CD4-positive, alpha-beta memory T cell (primary cell): ENCODE measurements around the gene ELK1. TPM values are rescaled to one million over a fixed set of nuclear protein-coding genes. Genes with fewer than 3 reads are reported as not detected.

Source experiments
- CTCF ChIA-PET: fragments of 350-600 bp; sonication (Branson Sonifier 250); formaldehyde crosslinking; loops from one replicate; lab custom pipeline; 2021; ENCODE audit warnings: inconsistent platforms; ENCODE audit not compliant: partially characterized antibody; lab: Charles Lee
- POLR2A ChIA-PET: fragments of 350-600 bp; sonication (Branson Sonifier 250); formaldehyde crosslinking; loops from one replicate; lab custom pipeline; 2021; ENCODE audit not compliant: partially characterized antibody; lab: Charles Lee
- DNase-seq, 5 donors: peaks; one replicate each; pipeline versions ENCODE4 v3.0.0 to v3.0.0-alpha.2; 2020 to 2022; ENCODE audit warnings: mixed read lengths in 1 of 5
- H3K27ac ChIP-seq: one replicate; pipeline ENCODE4 v1.7.0; 2013; ENCODE audit warnings: low read depth, low read length
- H3K27me3 ChIP-seq: 2 replicates; pipeline ENCODE4 v1.7.0; 2013; ENCODE audit warnings: mild to moderate bottlenecking, low read length, moderate library complexity; ENCODE audit not compliant: insufficient read depth
- H3K36me3 ChIP-seq: 2 replicates; pipeline ENCODE4 v1.7.0; 2013; ENCODE audit warnings: mild to moderate bottlenecking, low read length, moderate library complexity; ENCODE audit not compliant: insufficient read depth
- H3K4me1 ChIP-seq: 2 replicates; pipeline ENCODE4 v1.7.0; 2013; ENCODE audit warnings: mild to moderate bottlenecking, low read length, moderate library complexity; ENCODE audit not compliant: insufficient read depth
- H3K4me3 ChIP-seq, 2 donors: one replicate each; pipeline ENCODE4 v1.7.0; 2013; ENCODE audit warnings: low read length in 2 of 2, mild to moderate bottlenecking in 1 of 2
- H3K9me3 ChIP-seq, 2 donors: one replicate each; pipeline ENCODE4 v1.7.0; 2013; ENCODE audit warnings: low read length in 2 of 2, control low read depth in 1 of 2; ENCODE audit not compliant: control insufficient read depth in 1 of 2
- H3K27ac Mint-ChIP-seq, 7 donors: one replicate each; pipeline ENCODE4 v1.8.0; 2020 to 2021; ENCODE audit warnings: mixed read lengths in 7 of 7, mild to moderate bottlenecking in 6 of 7, inconsistent platforms in 3 of 7, moderate library complexity in 3 of 7
- H3K27me3 Mint-ChIP-seq, 2 donors: one replicate each; pipeline ENCODE4 v1.8.0; 2020 to 2021; ENCODE audit warnings: mixed read lengths in 2 of 2
- H3K36me3 Mint-ChIP-seq, 2 donors: one replicate each; pipeline ENCODE4 v1.8.0; 2020 to 2021; ENCODE audit warnings: mixed read lengths in 2 of 2, inconsistent platforms in 1 of 2, mild to moderate bottlenecking in 1 of 2
- H3K4me1 Mint-ChIP-seq, 4 donors: one replicate each; pipeline ENCODE4 v1.8.0; 2020 to 2021; ENCODE audit warnings: mixed read lengths in 4 of 4, mild to moderate bottlenecking in 1 of 4
- H3K4me3 Mint-ChIP-seq, 8 donors: one replicate each; pipeline ENCODE4 v1.8.0; 2020 to 2021; ENCODE audit warnings: mixed read lengths in 8 of 8, mild to moderate bottlenecking in 7 of 8, moderate library complexity in 6 of 8, inconsistent platforms in 3 of 8
- H3K9me3 Mint-ChIP-seq, 8 donors: one replicate each; pipeline ENCODE4 v1.8.0; 2020 to 2021; ENCODE audit warnings: mixed read lengths in 8 of 8, mild to moderate bottlenecking in 5 of 8, inconsistent platforms in 3 of 8, moderate library complexity in 1 of 8
- intact Hi-C: fragments of 100-400 bp; cut with micrococcal nuclease; formaldehyde crosslinking; loops from one replicate; pipeline ENCODE4 v1.15.1; 2023
- polyA plus RNA-seq, 2 donors: library from polyadenylated mRNA; unstranded; fragments of 300-500 nt; fragmentation: Illumina TruSeq; gene quantifications; one replicate each; pipeline ENCODE4 v1.2.3, GENCODE V29; 2021
- total RNA-seq, 2 experiments: library from RNA; stranded (reverse); gene quantifications; one replicate each; pipeline ENCODE4 v1.2.3, GENCODE V29; 2021

Gene ELK1
- total and polyA plus RNA-seq, 4 experiments from 2014 or later = 21.9 to 38.3 (median 29.5) TPM

GRCh38 chrX:47614618-47615017 lies 35.7 kb downstream of the ELK1 start:
- H3K27ac Mint-ChIP-seq = no peak overlapping the region
- POLR2A ChIA-PET = no interaction called here

DNA sequence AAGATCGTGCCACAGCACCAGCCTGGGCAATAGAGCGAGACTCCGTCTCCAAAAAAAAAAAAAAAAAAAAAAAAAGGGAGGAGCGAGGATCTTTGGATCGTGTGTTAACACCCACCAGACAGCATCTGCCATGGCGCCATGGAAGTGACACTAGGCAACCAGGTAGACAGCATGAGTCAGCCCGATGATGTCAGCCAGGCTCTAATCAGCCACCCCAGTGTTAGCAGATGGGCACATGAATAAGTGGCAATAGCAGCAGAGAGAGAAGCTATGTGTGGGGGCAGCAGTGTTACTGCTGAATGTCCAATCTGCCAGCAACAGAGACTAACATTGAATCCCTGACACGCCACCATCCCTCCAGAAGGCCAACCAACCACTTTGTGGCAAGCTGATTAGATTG lies 37.3 kb downstream of the ELK1 start:
- no peaks in the 10 kb centered on the region for H3K36me3 Mint-ChIP-seq
- peaks cover 0 to 2% (median 0%) of the 10 kb centered on the region in 8 donors for H3K9me3 Mint-ChIP-seq
- Histone ChIP-seq H3K27me3 (no peaks in the 10 kb centered on the region), H3K27ac (no peak overlapping the region), H3K36me3 (no peaks in the 10 kb centered on the region), H3K4me1 (no peaks in the 10 kb centered on the region), H3K4me3 (no peak overlapping the region), H3K9me3 (no peaks in the 10 kb centered on the region)
- ChIA-PET CTCF (no interaction called here), POLR2A (no interaction called here)
- H3K27me3 Mint-ChIP-seq = peaks cover 0 to 3% of the 10 kb centered on the region in 2 donors
- intact Hi-C loops = no loop called here
- no peak for DNase-seq
- H3K27ac Mint-ChIP-seq = no peak overlapping the region
- no peak overlapping the region for H3K4me3 Mint-ChIP-seq
- H3K4me1 Mint-ChIP-seq = peaks cover 0 to 5% (median 2%) of the 10 kb centered on the region in 4 donors

More at GRCh38 chrX:47614618-47615017, 35.7 kb downstream of the ELK1 start:
- Histone ChIP-seq H3K36me3 (no peaks in the 10 kb centered on the region), H3K4me3 (no peak overlapping the region), H3K4me1 (no peaks in the 10 kb centered on the region), H3K27ac (no peak overlapping the region), H3K9me3 (no peaks in the 10 kb centered on the region), H3K27me3 (no peaks in the 10 kb centered on the region)
- CTCF ChIA-PET = no interaction called here
- no peak overlapping the region for H3K4me3 Mint-ChIP-seq
- no peak for DNase-seq
- no peaks in the 10 kb centered on the region for H3K36me3 Mint-ChIP-seq
- peaks cover 0 to 7% of the 10 kb centered on the region in 2 donors for H3K27me3 Mint-ChIP-seq
- H3K4me1 Mint-ChIP-seq = peaks cover 0 to 11% (median 5%) of the 10 kb centered on the region in 4 donors
- intact Hi-C loops = no loop called here
- peaks cover 0 to 2% (median 0%) of the 10 kb centered on the region in 8 donors for H3K9me3 Mint-ChIP-seq

GRCh38 chrX:47612418-47612817 lies 37.9 kb downstream of the ELK1 start:
- Mint-ChIP-seq H3K27ac (peak overlapping the region in 1 of 7 donors; percentile 70), H3K27me3 (no peaks in the 10 kb centered on the region), H3K36me3 (no peaks in the 10 kb centered on the region), H3K9me3 (peaks cover 0 to 2% (median 0%) of the 10 kb centered on the region in 8 donors), H3K4me3 (no peak overlapping the region), H3K4me1 (peaks cover 0 to 4% (median under 1%) of the 10 kb centered on the region in 4 donors)
- Histone ChIP-seq H3K4me1 (no peaks in the 10 kb centered on the region), H3K4me3 (no peak overlapping the region), H3K27ac (no peak overlapping the region), H3K36me3 (no peaks in the 10 kb centered on the region), H3K27me3 (no peaks in the 10 kb centered on the region), H3K9me3 (no peaks in the 10 kb centered on the region)
- no peak for DNase-seq
- intact Hi-C loops = no loop called here
- ChIA-PET CTCF (no interaction called here), POLR2A (no interaction called here)

DNA sequence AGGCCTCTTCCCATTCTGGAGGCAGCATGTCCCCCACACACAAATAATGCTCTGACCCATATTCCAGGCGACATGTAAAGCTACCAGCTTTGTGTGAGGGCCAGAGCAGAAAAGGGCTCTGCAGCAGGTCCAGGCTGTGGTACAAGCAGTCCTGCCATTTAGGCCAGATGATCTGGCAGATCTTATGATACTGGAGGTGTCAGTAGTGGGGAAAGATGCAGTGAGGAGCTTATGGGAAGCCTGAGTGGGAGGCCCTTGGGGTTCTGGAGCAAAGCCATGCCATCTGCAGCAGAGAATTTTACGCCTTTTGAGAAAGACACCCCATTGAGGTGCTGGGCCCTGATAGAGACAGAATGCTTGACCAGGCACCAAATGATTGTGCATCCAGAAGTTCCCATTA lies 38.4 kb downstream of the ELK1 start:
- no peaks in the 10 kb centered on the region for H3K4me1 ChIP-seq
- Mint-ChIP-seq H3K27me3 (no peaks in the 10 kb centered on the region), H3K27ac (no peak overlapping the region), H3K36me3 (no peaks in the 10 kb centered on the region), H3K9me3 (peaks cover 0 to 2% (median 0%) of the 10 kb centered on the region in 8 donors), H3K4me1 (peaks cover 0 to 4% (median under 1%) of the 10 kb centered on the region in 4 donors), H3K4me3 (no peak overlapping the region)
- H3K4me3 ChIP-seq = no peak overlapping the region
- POLR2A ChIA-PET = no interaction called here
- intact Hi-C loops = no loop called here
- CTCF ChIA-PET = no interaction called here
- DNase-seq = no peak
- H3K36me3 ChIP-seq = no peaks in the 10 kb centered on the region
- no peaks in the 10 kb centered on the region for H3K27me3 ChIP-seq
- H3K9me3 ChIP-seq = no peaks in the 10 kb centered on the region
- no peak overlapping the region for H3K27ac ChIP-seq

GRCh38 chrX:47611489-47611888 lies 38.9 kb downstream of the ELK1 start:
- no peaks in the 10 kb centered on the region for H3K27me3 ChIP-seq
- no peaks in the 10 kb centered on the region for H3K36me3 Mint-ChIP-seq
- no peaks in the 10 kb centered on the region for H3K27me3 Mint-ChIP-seq
- DNase-seq = no peak
- CTCF ChIA-PET = no interaction called here
- intact Hi-C loops = no loop called here
- H3K9me3 ChIP-seq = no peaks in the 10 kb centered on the region
- POLR2A ChIA-PET = no interaction called here
- H3K36me3 ChIP-seq = no peaks in the 10 kb centered on the region
- no peak overlapping the region for H3K4me3 Mint-ChIP-seq
- no peaks in the 10 kb centered on the region for H3K4me1 ChIP-seq
- H3K27ac Mint-ChIP-seq = no peak overlapping the region
- no peak overlapping the region for H3K4me3 ChIP-seq
- peaks cover 0 to 2% (median 0%) of the 10 kb centered on the region in 8 donors for H3K9me3 Mint-ChIP-seq
- H3K4me1 Mint-ChIP-seq = peaks cover 0 to 4% (median under 1%) of the 10 kb centered on the region in 4 donors
- no peak overlapping the region for H3K27ac ChIP-seq

DNA sequence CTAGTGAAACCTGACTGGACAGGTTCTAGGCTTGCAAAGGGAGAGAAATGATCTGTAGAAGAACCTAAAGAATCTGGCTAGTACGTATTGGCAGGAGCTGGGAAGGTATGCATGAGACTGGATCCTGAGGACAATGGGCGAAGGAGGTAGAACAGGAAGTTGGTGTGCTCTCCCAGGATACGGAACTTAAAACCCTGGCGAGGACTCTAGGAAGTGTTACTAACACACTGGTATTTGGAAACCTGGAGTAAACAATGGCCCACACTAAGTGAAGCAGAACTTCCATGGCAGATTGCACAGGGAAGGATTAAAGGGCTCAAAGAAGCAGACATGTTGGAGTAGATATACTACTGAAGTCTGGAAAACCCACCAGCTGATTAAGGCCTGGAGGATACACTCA lies 39.9 kb downstream of the ELK1 start:
- no peak for DNase-seq
- no peaks in the 10 kb centered on the region for H3K36me3 Mint-ChIP-seq
- no peaks in the 10 kb centered on the region for H3K4me1 ChIP-seq
- H3K27ac Mint-ChIP-seq = no peak overlapping the region
- no peak overlapping the region for H3K4me3 Mint-ChIP-seq
- no peaks in the 10 kb centered on the region for H3K27me3 ChIP-seq
- no peak overlapping the region for H3K4me3 ChIP-seq
- no peaks in the 10 kb centered on the region for H3K9me3 ChIP-seq
- peaks cover 0 to 4% (median under 1%) of the 10 kb centered on the region in 4 donors for H3K4me1 Mint-ChIP-seq
- ChIA-PET CTCF (no interaction called here), POLR2A (no interaction called here)
- H3K9me3 Mint-ChIP-seq = no peaks in the 10 kb centered on the region
- no peak overlapping the region for H3K27ac ChIP-seq
- H3K36me3 ChIP-seq = no peaks in the 10 kb centered on the region
- no peaks in the 10 kb centered on the region for H3K27me3 Mint-ChIP-seq
- intact Hi-C loops = no loop called here

- Mint-ChIP-seq H3K4me1 (peaks cover 0 to 4% (median under 1%) of the 10 kb centered on the region in 4 donors), H3K27ac (peak overlapping the region in 4 of 7 donors; percentile 33 to 81 (median 52)), H3K27me3 (no peaks in the 10 kb centered on the region), H3K36me3 (no peaks in the 10 kb centered on the region), H3K4me3 (no peak overlapping the region), H3K9me3 (no peaks in the 10 kb centered on the region)
- H3K9me3 ChIP-seq = no peaks in the 10 kb centered on the region
- DNase-seq = no peak
- intact Hi-C loops = no loop called here
- no peaks in the 10 kb centered on the region for H3K36me3 ChIP-seq
- POLR2A ChIA-PET = interaction anchor here (1.5 kb wide), 1 partner anchor 16 kb away, joined by 6 read pairs; no protein-coding TSS in a partner anchor
- H3K27me3 ChIP-seq = no peaks in the 10 kb centered on the region
- H3K27ac ChIP-seq = no peak overlapping the region
- H3K4me3 ChIP-seq = no peak overlapping the region
- CTCF ChIA-PET = interaction anchor here (0.9 kb wide), 1 partner anchor 20 kb away, joined by 3 read pairs; no protein-coding TSS in a partner anchor
- H3K4me1 ChIP-seq = no peaks in the 10 kb centered on the region
Observed at GRCh38 chrX:47608130-47608810, 42.1 kb downstream of the ELK1 start.
